WTC11 (cell line): Measurements from ENCODE around the gene CNN2. TPM values are rescaled to one million over a fixed set of nuclear protein-coding genes. Genes with fewer than 3 reads are reported as not detected.

Experiments
- AFF4 ChIP-seq: sonication (generic); formaldehyde crosslinking; IDR thresholded peaks from 2 replicates; pipeline ENCODE4 v1.8.1; 2023; ENCODE audit warnings: mild to moderate bottlenecking, missing genetic modification reagents, borderline replicate concordance
- ATF1 ChIP-seq: sonication (generic); formaldehyde crosslinking; IDR thresholded peaks from 2 replicates; pipeline ENCODE4 v1.8.1; 2023; ENCODE audit warnings: mild to moderate bottlenecking, moderate library complexity, missing genetic modification reagents
- ATF2 ChIP-seq: sonication (generic); formaldehyde crosslinking; IDR thresholded peaks from 2 replicates; pipeline ENCODE4 v1.8.1; 2022; ENCODE audit warnings: low read depth, missing genetic modification reagents, borderline replicate concordance
- ATF3 ChIP-seq: sonication (generic); formaldehyde crosslinking; conservative IDR thresholded peaks from 2 replicates; pipeline ENCODE4 v1.8.1; 2022; ENCODE audit warnings: mild to moderate bottlenecking, missing genetic modification reagents
- ATF6 ChIP-seq: sonication (generic); formaldehyde crosslinking; IDR thresholded peaks from 2 replicates; pipeline ENCODE4 v1.8.1; 2023; ENCODE audit warnings: mild to moderate bottlenecking, missing genetic modification reagents
- CREM ChIP-seq: sonication (generic); formaldehyde crosslinking; IDR thresholded peaks from 2 replicates; pipeline ENCODE4 v1.8.1; 2022; ENCODE audit warnings: mild to moderate bottlenecking, missing genetic modification reagents, moderate library complexity
- E2F4 ChIP-seq: sonication (generic); formaldehyde crosslinking; IDR thresholded peaks from 2 replicates; pipeline ENCODE4 v1.8.1; 2022; ENCODE audit warnings: low read depth, mild to moderate bottlenecking, moderate library complexity, missing genetic modification reagents, borderline replicate concordance
- ELF4 ChIP-seq: sonication (generic); formaldehyde crosslinking; IDR thresholded peaks from 2 replicates; pipeline ENCODE4 v1.8.1; 2022; ENCODE audit warnings: low read depth, mild to moderate bottlenecking, moderate library complexity, missing genetic modification reagents
- EMX1 ChIP-seq: fragments of 250-450 bp; sonication (Bioruptor Pico); IDR thresholded peaks from 2 replicates; pipeline ENCODE4 v1.8.0; 2021; ENCODE audit warnings: mild to moderate bottlenecking
- ERG ChIP-seq: fragments of 250-450 bp; sonication (Bioruptor Pico); IDR thresholded peaks from 2 replicates; pipeline ENCODE4 v1.8.0; 2021; ENCODE audit warnings: mild to moderate bottlenecking
- FOXJ3 ChIP-seq: sonication (generic); formaldehyde crosslinking; IDR thresholded peaks from 2 replicates; pipeline ENCODE4 v1.9.0; 2021; ENCODE audit warnings: missing genetic modification reagents, mild to moderate bottlenecking, borderline replicate concordance
- FOXP4 ChIP-seq: sonication (generic); formaldehyde crosslinking; IDR thresholded peaks from 2 replicates; pipeline ENCODE4 v1.8.0; 2022; ENCODE audit warnings: mild to moderate bottlenecking, missing genetic modification reagents
- IRF2 ChIP-seq: sonication (generic); formaldehyde crosslinking; IDR thresholded peaks from 2 replicates; pipeline ENCODE4 v1.8.0; 2022; ENCODE audit warnings: low read depth, missing genetic modification reagents, borderline replicate concordance
- JUN ChIP-seq: sonication (generic); formaldehyde crosslinking; IDR thresholded peaks from 2 replicates; pipeline ENCODE4 v1.8.0; 2023; ENCODE audit warnings: mild to moderate bottlenecking, missing genetic modification reagents
- SOX15 ChIP-seq: fragments of 250-450 bp; sonication (Bioruptor Pico); IDR thresholded peaks from 2 replicates; pipeline ENCODE4 v1.9.0; 2021; ENCODE audit warnings: mild to moderate bottlenecking
- ZMAT4 ChIP-seq: fragments of 250-450 bp; sonication (Bioruptor Pico); IDR thresholded peaks from 2 replicates; pipeline ENCODE4 v1.9.0; 2021; ENCODE audit warnings: mild to moderate bottlenecking
- ZNF232 ChIP-seq: sonication (generic); formaldehyde crosslinking; IDR thresholded peaks from 2 replicates; pipeline ENCODE4 v1.8.0; 2022; ENCODE audit warnings: mild to moderate bottlenecking, missing genetic modification reagents
- ZNF263 ChIP-seq: sonication (generic); formaldehyde crosslinking; IDR thresholded peaks from 2 replicates; pipeline ENCODE4 v1.8.1; 2022; ENCODE audit warnings: low read depth, mild to moderate bottlenecking, moderate library complexity, missing genetic modification reagents
- ZNF532 ChIP-seq: fragments of 250-450 bp; sonication (Bioruptor Pico); IDR thresholded peaks from 2 replicates; pipeline ENCODE4 v1.9.0; 2021; ENCODE audit warnings: mild to moderate bottlenecking, borderline replicate concordance
- ZNF671 ChIP-seq: fragments of 250-450 bp; sonication (Bioruptor Pico); IDR thresholded peaks from 2 replicates; pipeline ENCODE4 v1.8.0; 2021; ENCODE audit warnings: mild to moderate bottlenecking
- total RNA-seq: library from RNA; stranded (reverse); gene quantifications from 3 replicates; pipeline ENCODE4 v1.2.3, GENCODE V29; 2021

The CNN2 gene
- total RNA-seq, 1 experiment from 2014 or later, result 390 TPM

GRCh38 chr19:1064661-1065605 is 38.5 kb downstream of the CNN2 start (continued):
- TF ChIP-seq FOXP4 (CRISPR knock-in tag), result 0 out of 2 replicates have a peak, but pooled peaks have one; percentile 83
- no peak for TF ChIP-seq ATF3
- no peak for TF ChIP-seq ATF6 (CRISPR knock-in tag)
- TF ChIP-seq IRF2 (CRISPR knock-in tag), result no peak
- TF ChIP-seq CREM (CRISPR knock-in tag), result no peak
- TF ChIP-seq ZNF532 (CRISPR knock-in tag), result no peak
- no peak for TF ChIP-seq ATF2 (CRISPR knock-in tag)
- no peak for TF ChIP-seq ZNF671 (CRISPR knock-in tag)
- TF ChIP-seq E2F4 (CRISPR knock-in tag), result no peak
- TF ChIP-seq ZNF232, result no peak; the same call in none of the 2 replicates
- TF ChIP-seq JUN (CRISPR knock-in tag), result 0 out of 2 replicates have a peak, but pooled peaks have one; percentile 20
- peak; percentile 61; the same call in 1 of the 2 replicates for TF ChIP-seq ATF1 (CRISPR knock-in tag)
- TF ChIP-seq ZMAT4, result no peak
- TF ChIP-seq FOXJ3 (CRISPR knock-in tag), result no peak
- TF ChIP-seq SOX15, result no peak
- no peak for TF ChIP-seq AFF4 (CRISPR knock-in tag)
- TF ChIP-seq EMX1 (CRISPR knock-in tag), result no peak
- TF ChIP-seq ERG, result no peak
- no peak for TF ChIP-seq ELF4
- peak; percentile 63 for TF ChIP-seq ZNF263 (CRISPR knock-in tag)
